Astrocyte (in vitro differentiated cells and primary cell): ENCODE measurements around the gene RASL10A.
A peak's percentile ranks its signal among the peaks of the same experiment; 100 is the strongest.

ENCODE experiments used
- CTCF ChIP-seq: IDR thresholded peaks from 2 replicates; pipeline ENCODE4 v1.5.1; 2011; ENCODE audit warnings: low read depth, mild to moderate bottlenecking, inconsistent platforms, low read length, moderate library complexity; ENCODE audit not compliant: insufficient read depth
- EZH2 ChIP-seq: IDR thresholded peaks from 2 replicates; pipeline ENCODE4 v1.6.1; 2012; ENCODE audit warnings: mild to moderate bottlenecking, low read length, inconsistent platforms; ENCODE audit not compliant: insufficient read depth

- TF ChIP-seq CTCF (no peak), EZH2 (peak; percentile 52)
These were observed at the start of gene RASL10A for GRCh38 chr22:29315286-29316140.
